HG02798 (cell line): Measurements from ENCODE around the gene GPC6.

Experiments used
- ATAC-seq: cut with Tn5 transposase; IDR thresholded peaks from one replicate; pipeline ENCODE4 v1.9.1; 2021; ENCODE audit warnings: mild to moderate bottlenecking; ENCODE audit not compliant: unreplicated experiment, poor library complexity

GPC6 gene

DNA sequence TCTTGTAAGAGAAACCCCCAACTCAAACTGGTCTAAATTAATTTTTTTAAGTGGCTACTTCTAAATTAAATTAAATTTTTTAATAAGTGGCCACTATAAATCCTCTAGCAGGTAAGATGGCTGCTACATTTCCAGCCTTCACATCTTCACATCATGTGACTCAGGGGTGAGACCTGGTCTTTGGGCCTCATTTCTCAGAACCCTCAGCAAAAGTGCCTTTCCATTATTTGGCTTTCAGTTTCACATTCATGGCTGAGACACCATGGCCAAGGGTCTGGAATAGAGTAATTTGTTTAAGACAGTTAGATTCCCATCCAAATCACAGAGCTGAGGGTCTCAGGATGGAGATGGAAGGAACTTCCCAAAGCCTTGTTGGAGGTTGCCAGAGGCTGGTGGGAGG, 1205.4 kb downstream of the GPC6 start:
- no peak for ATAC-seq

DNA sequence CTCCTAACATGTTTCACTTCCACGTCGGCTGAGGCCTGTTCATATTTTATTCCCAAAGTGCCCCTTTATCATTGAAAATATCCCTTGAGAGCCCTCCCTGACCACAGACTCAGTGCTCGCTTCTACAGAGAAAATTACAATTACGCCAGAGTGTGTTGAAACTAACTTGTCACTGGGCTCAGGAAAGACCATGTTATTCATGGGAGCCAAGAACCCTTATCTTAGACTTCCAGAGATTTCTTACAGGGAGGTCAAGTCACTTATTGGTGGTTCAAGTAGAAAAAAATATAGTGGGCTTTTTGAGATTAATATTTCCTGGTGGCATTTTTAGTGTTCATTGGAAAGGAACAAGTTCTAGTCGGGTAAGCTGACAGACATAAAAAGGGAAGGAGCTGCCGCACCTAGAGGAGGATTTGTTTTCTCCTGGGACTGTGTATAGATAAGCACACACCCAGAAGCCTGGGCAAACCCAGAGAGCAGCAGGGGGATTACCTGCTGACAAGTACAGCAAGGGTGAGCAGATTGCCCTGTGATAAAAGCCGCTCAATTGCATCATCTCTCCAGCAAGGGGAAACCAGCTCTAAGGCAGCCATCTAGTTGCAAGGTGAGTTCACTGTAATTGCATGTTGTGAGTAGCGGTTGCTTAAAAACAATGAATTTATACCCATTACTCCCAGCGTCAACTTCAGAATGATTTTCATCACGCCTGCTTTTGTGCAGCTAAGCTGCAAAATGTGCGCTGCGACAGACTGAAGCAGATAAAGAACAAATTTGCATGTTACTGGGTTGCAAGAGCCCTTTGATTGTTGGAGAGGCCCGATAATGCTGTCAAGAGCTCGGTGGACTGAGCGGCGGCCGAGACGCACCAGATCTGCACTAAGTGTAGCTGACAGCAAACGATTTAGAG, 1206.7 kb downstream of the GPC6 start:
- ATAC-seq = no peak

DNA sequence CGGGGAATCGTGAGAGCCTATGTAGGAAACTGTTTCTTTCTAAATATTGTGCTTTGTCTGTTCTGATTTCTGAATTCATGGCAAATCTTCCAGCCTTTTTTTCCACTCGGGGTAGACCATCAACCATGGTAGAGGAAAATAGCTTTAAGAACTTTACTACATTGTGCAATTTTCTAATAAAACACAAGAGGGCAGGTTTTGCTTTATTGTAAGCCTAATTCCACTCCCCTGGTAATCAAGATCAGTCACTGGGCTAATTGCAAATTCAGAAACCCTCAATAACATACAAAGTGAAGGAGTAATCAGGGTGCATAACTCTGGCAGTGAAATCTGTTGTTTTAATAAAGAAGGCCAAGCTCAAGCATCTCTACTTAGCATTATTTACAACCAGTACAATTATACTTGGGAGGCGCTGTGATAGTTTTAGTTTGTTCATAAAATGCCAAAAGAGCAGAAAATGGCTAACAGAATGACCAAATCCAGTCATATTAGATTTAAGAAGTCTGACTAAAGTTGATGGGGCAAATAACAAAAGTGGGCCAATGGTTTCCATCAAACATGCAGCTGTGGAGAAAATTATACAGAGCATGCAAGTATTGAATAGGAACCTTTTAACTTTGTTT, 1209.1 kb downstream of the GPC6 start:
- ATAC-seq = peak; percentile 56

DNA sequence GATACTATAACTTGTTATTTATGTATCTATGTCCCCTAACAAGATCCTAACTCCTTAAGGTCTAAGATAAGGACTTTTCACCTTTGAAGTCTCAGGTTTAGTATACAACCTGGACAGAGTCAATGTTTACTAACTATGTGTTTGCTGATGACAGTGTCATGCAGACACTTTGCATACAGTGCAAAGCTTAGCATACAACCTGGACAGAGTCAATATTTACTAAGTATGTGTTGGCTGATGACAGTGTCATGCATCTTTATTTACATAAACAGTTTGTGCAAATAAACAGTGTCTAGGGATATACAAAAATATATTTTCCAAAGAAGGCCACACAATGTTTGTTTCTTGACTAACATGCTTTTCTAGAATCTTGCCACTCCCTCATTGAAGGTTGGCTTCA, 1218.2 kb downstream of the GPC6 start:
- ATAC-seq = no peak

DNA sequence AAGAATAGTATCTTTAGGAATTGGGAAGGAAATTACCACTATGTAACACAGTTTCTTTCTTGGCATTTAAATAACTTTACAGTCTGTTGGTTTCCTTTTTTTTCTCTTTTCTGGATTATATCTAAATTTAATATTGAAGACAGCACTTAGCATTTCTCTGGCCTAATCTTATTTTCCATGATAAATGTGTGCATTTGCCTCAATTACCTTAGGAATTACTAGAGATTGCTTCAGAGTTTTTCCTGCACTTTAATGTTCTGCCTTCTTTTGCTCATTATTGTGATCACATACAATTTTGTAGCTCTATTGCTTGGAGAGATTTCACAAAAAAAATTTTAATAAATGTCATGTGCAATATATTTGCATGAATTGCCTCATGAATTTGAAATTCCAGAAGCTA, 1227.7 kb downstream of the GPC6 start:
- no peak for ATAC-seq

DNA sequence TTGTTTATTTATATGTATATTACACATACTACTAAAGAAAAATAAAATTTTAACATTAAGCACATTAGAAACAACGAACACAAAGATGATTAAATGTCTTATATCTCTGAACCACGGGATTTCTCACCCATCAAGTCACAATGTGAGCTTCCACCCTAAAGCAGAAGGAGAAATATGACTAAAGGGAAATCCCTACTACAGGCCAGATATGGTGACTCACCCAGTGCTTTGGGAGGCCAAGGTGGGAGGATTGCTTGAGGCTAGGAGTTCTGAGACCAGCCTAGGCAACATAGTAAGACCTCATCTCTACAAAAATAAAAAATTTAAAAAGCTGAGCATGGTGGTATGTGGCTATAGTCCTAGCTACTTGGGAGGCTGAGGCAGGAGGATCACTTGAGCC, 1228.3 kb downstream of the GPC6 start:
- no peak for ATAC-seq

DNA sequence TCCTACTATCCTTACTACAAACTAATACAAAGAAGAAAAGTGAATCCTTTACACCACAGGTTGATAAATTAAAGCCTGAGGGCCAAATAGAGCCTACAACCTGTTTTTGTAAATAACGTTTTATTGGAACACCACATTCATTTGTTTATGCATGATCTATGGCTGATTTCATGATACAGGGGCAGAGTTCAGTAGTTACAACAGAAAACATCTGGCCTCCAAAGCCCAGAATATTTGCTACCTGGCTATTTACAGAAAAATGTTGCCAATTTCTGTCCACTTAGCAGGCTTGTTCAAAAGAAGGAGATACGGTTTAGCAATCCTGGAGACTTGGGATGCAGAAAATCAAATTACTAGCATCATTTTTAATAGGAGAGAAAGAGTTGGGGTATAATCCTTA, 1228.8 kb downstream of the GPC6 start:
- no peak for ATAC-seq
